ENCODE measurements around the gene EFNB2.

Gene EFNB2

GRCh38 chr13:106535552-106536243, at the start of gene EFNB2:
EFNB2 (minus strand) TSS chr13:106535662; CDS start chr13:106534964, 698 bp downstream.
- peaks cover 20% of the 10 kb centered on the region for H3K4me1 ChIP-seq (ENCODE audit: insufficient read depth, low read length)
- H3K9me3 ChIP-seq (ENCODE audit: insufficient read depth, low read depth, low read length) = no peaks in the 10 kb centered on the region
- H3K9ac ChIP-seq (ENCODE audit: low read depth, low read length) = peak within 1 kb of the TSS; percentile 68; the same call in 1 of the 2 replicates

GRCh38 chr13:106581225-106581624, 45.8 kb upstream of the EFNB2 start:
- Histone ChIP-seq H3K36me3 (ENCODE audit: insufficient read depth, low read depth, low read length) (no peaks in the 10 kb centered on the region), H3K4me3 (ENCODE audit: low read length) (no peak overlapping the region), H3K27ac (ENCODE audit: low read length) (no peak overlapping the region), H3K4me1 (ENCODE audit: insufficient read depth, low read length) (no peaks in the 10 kb centered on the region), H3K9me3 (ENCODE audit: insufficient read depth, low read depth, low read length) (peaks cover 21% of the 10 kb centered on the region), H3K9ac (ENCODE audit: low read depth, low read length) (no peak overlapping the region), H3K27me3 (ENCODE audit: insufficient read depth, low read length) (no peaks in the 10 kb centered on the region)

More at GRCh38 chr13:106535552-106536243, at the start of gene EFNB2:
- Histone ChIP-seq H3K27ac (ENCODE audit: low read length) (no peak within 1 kb of the TSS), H3K36me3 (ENCODE audit: insufficient read depth, low read depth, low read length) (peaks cover 5% of the 10 kb centered on the region), H3K4me3 (ENCODE audit: low read length) (peak within 1 kb of the TSS; percentile 75), H3K27me3 (ENCODE audit: insufficient read depth, low read length) (peaks cover 37% of the 10 kb centered on the region)

GRCh38 chr13:106575896-106576295, 40.4 kb upstream of the EFNB2 start:
- no peak overlapping the region for H3K4me3 ChIP-seq (ENCODE audit: low read length)
- H3K36me3 ChIP-seq (ENCODE audit: insufficient read depth, low read depth, low read length) = no peaks in the 10 kb centered on the region
- no peak overlapping the region for H3K27ac ChIP-seq (ENCODE audit: low read length)
- no peaks in the 10 kb centered on the region for H3K4me1 ChIP-seq (ENCODE audit: insufficient read depth, low read length)
- H3K9ac ChIP-seq (ENCODE audit: low read depth, low read length) = no peak overlapping the region
- H3K27me3 ChIP-seq (ENCODE audit: insufficient read depth, low read length) = no peaks in the 10 kb centered on the region
- H3K9me3 ChIP-seq (ENCODE audit: insufficient read depth, low read depth, low read length) = no peaks in the 10 kb centered on the region

GRCh38 chr13:106573868-106574267, 38.4 kb upstream of the EFNB2 start:
- H3K27me3 ChIP-seq (ENCODE audit: insufficient read depth, low read length) = no peaks in the 10 kb centered on the region
- H3K9ac ChIP-seq (ENCODE audit: low read depth, low read length) = no peak overlapping the region
- no peaks in the 10 kb centered on the region for H3K36me3 ChIP-seq (ENCODE audit: insufficient read depth, low read depth, low read length)
- H3K4me3 ChIP-seq (ENCODE audit: low read length) = no peak overlapping the region
- H3K27ac ChIP-seq (ENCODE audit: low read length) = no peak overlapping the region
- peaks cover 9% of the 10 kb centered on the region; the same call in 1 of the 2 replicates for H3K4me1 ChIP-seq (ENCODE audit: insufficient read depth, low read length)
- no peaks in the 10 kb centered on the region for H3K9me3 ChIP-seq (ENCODE audit: insufficient read depth, low read depth, low read length)

- Histone ChIP-seq H3K4me1 (ENCODE audit: insufficient read depth, low read length) (peaks cover 9% of the 10 kb centered on the region; the same call in 1 of the 2 replicates), H3K36me3 (ENCODE audit: insufficient read depth, low read depth, low read length) (no peaks in the 10 kb centered on the region), H3K27me3 (ENCODE audit: insufficient read depth, low read length) (no peaks in the 10 kb centered on the region), H3K4me3 (ENCODE audit: low read length) (no peak overlapping the region), H3K27ac (ENCODE audit: low read length) (no peak overlapping the region), H3K9ac (ENCODE audit: low read depth, low read length) (no peak overlapping the region), H3K9me3 (ENCODE audit: insufficient read depth, low read depth, low read length) (no peaks in the 10 kb centered on the region)
Measured at GRCh38 chr13:106573284-106573846, 37.9 kb upstream of the EFNB2 start.

- Histone ChIP-seq H3K4me1 (ENCODE audit: insufficient read depth, low read length) (peaks cover 17% of the 10 kb centered on the region), H3K9ac (ENCODE audit: low read depth, low read length) (peak overlapping the region; percentile 15; the same call in 1 of the 2 replicates), H3K4me3 (ENCODE audit: low read length) (peak overlapping the region; percentile 48), H3K27me3 (ENCODE audit: insufficient read depth, low read length) (no peaks in the 10 kb centered on the region), H3K27ac (ENCODE audit: low read length) (no peak overlapping the region), H3K9me3 (ENCODE audit: insufficient read depth, low read depth, low read length) (no peaks in the 10 kb centered on the region), H3K36me3 (ENCODE audit: insufficient read depth, low read depth, low read length) (no peaks in the 10 kb centered on the region)
Measured at GRCh38 chr13:106570299-106570852, 34.9 kb upstream of the EFNB2 start.

- no peak overlapping the region for H3K27ac ChIP-seq (ENCODE audit: low read length)
- H3K9ac ChIP-seq (ENCODE audit: low read depth, low read length) = peak overlapping the region; percentile 15; the same call in 1 of the 2 replicates
- H3K27me3 ChIP-seq (ENCODE audit: insufficient read depth, low read length) = no peaks in the 10 kb centered on the region
- no peaks in the 10 kb centered on the region for H3K9me3 ChIP-seq (ENCODE audit: insufficient read depth, low read depth, low read length)
- peaks cover 27% of the 10 kb centered on the region for H3K4me1 ChIP-seq (ENCODE audit: insufficient read depth, low read length)
- peak overlapping the region; percentile 90 for H3K4me3 ChIP-seq (ENCODE audit: low read length)
- no peaks in the 10 kb centered on the region for H3K36me3 ChIP-seq (ENCODE audit: insufficient read depth, low read depth, low read length)
Measured at GRCh38 chr13:106569233-106570095, 34.0 kb upstream of the EFNB2 start.

GRCh38 chr13:106568299-106569003, 33.0 kb upstream of the EFNB2 start:
- H3K27me3 ChIP-seq (ENCODE audit: insufficient read depth, low read length) = no peaks in the 10 kb centered on the region
- H3K27ac ChIP-seq (ENCODE audit: low read length) = peak overlapping the region; percentile 43
- peak overlapping the region; percentile 90 for H3K4me3 ChIP-seq (ENCODE audit: low read length)
- H3K4me1 ChIP-seq (ENCODE audit: insufficient read depth, low read length) = peaks cover 36% of the 10 kb centered on the region
- H3K9ac ChIP-seq (ENCODE audit: low read depth, low read length) = peak overlapping the region; percentile 93; the same call in 1 of the 2 replicates
- H3K36me3 ChIP-seq (ENCODE audit: insufficient read depth, low read depth, low read length) = no peaks in the 10 kb centered on the region
- H3K9me3 ChIP-seq (ENCODE audit: insufficient read depth, low read depth, low read length) = no peaks in the 10 kb centered on the region

GRCh38 chr13:106567474-106568298, 32.2 kb upstream of the EFNB2 start, which contains the start of gene ARGLU1:
ARGLU1 (minus strand) TSS chr13:106568137; CDS start chr13:106567919, 218 bp downstream.
- Histone ChIP-seq H3K9ac (ENCODE audit: low read depth, low read length) (peak within 1 kb of the TSS; percentile 93), H3K4me1 (ENCODE audit: insufficient read depth, low read length) (peaks cover 38% of the 10 kb centered on the region), H3K9me3 (ENCODE audit: insufficient read depth, low read depth, low read length) (no peaks in the 10 kb centered on the region), H3K27ac (ENCODE audit: low read length) (peak within 1 kb of the TSS; percentile 86), H3K36me3 (ENCODE audit: insufficient read depth, low read depth, low read length) (no peaks in the 10 kb centered on the region), H3K27me3 (ENCODE audit: insufficient read depth, low read length) (no peaks in the 10 kb centered on the region), H3K4me3 (ENCODE audit: low read length) (peak within 1 kb of the TSS; percentile 90)

GRCh38 chr13:106566641-106567473, 31.4 kb upstream of the EFNB2 start:
- Histone ChIP-seq H3K9ac (ENCODE audit: low read depth, low read length) (peak overlapping the region; percentile 93), H3K4me1 (ENCODE audit: insufficient read depth, low read length) (peaks cover 44% of the 10 kb centered on the region), H3K36me3 (ENCODE audit: insufficient read depth, low read depth, low read length) (no peaks in the 10 kb centered on the region), H3K27me3 (ENCODE audit: insufficient read depth, low read length) (no peaks in the 10 kb centered on the region), H3K27ac (ENCODE audit: low read length) (peak overlapping the region; percentile 86), H3K9me3 (ENCODE audit: insufficient read depth, low read depth, low read length) (no peaks in the 10 kb centered on the region), H3K4me3 (ENCODE audit: low read length) (peak overlapping the region; percentile 90)

All from iPS-20b (cell line).